ENCODE measurements around the gene PCDHGB3.

DNA sequence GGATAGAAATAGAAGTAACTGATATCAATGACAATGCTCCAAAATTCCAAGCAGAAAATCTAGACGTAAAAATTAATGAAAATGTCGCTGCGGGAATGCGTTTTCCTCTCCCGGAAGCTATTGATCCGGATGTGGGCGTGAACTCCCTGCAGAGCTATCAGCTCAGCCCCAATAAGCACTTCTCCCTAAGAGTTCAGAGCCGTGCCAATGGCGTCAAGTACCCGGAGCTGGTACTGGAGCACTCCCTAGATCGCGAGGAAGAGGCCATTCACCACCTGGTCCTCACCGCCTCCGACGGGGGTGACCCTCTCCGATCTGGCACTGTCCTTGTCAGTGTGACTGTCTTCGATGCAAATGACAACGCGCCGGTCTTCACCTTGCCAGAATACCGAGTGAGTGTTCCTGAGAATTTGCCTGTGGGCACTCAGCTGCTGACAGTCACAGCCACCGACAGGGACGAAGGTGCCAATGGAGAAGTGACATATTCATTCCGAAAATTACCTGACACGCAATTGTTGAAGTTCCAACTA lies 43.6 kb downstream of the PCDHGB3 start:
- TF ChIP-seq, protein P1, sequence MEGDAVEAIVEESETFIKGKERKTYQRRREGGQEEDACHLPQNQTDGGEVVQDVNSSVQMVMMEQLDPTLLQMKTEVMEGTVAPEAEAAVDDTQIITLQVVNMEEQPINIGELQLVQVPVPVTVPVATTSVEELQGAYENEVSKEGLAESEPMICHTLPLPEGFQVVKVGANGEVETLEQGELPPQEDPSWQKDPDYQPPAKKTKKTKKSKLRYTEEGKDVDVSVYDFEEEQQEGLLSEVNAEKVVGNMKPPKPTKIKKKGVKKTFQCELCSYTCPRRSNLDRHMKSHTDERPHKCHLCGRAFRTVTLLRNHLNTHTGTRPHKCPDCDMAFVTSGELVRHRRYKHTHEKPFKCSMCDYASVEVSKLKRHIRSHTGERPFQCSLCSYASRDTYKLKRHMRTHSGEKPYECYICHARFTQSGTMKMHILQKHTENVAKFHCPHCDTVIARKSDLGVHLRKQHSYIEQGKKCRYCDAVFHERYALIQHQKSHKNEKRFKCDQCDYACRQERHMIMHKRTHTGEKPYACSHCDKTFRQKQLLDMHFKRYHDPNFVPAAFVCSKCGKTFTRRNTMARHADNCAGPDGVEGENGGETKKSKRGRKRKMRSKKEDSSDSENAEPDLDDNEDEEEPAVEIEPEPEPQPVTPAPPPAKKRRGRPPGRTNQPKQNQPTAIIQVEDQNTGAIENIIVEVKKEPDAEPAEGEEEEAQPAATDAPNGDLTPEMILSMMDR (IDR thresholded peaks at IDR 0.05), result no peak
- TF ChIP-seq POLR2A (IDR thresholded peaks at IDR 0.05), result no peak

Data from esophagus squamous epithelium (tissue), 4 donors.